Natural killer cell (primary cell): ENCODE measurements around the gene ZNF519. TPM values are rescaled to one million over a fixed set of nuclear protein-coding genes. Genes with fewer than 3 reads are reported as not detected.
"Not testable (repeated sequence)": the region's sequence is repeated elsewhere in the genome, so short reads cannot be mapped to it uniquely, and the experiment has no call there.

Experiments used
- ATAC-seq, 3 donors: fragments of 150-1000 bp in 2 of 3; fragments of 200-7000 bp in 1 of 3; cut with Tn5 transposase; 1 replicate in 1 of 3; 2 replicates in 2 of 3; pipeline ENCODE4 v1.10.0; 2021; ENCODE audit warnings: mild to moderate bottlenecking in 2 of 3, moderate library complexity in 2 of 3
- DNase-seq, 2 donors: peaks; one replicate each; pipeline versions ENCODE4 v3.0.0 to v3.0.0-alpha.2; 2013 to 2021; ENCODE audit warnings: mixed read lengths in 1 of 2
- H3K27ac ChIP-seq: one replicate; pipeline ENCODE4 v1.5.1; 2013; ENCODE audit warnings: mild to moderate bottlenecking, low read length
- H3K27me3 ChIP-seq: one replicate; pipeline ENCODE4 v1.6.1; 2013; ENCODE audit warnings: low read length; ENCODE audit not compliant: control insufficient read depth, insufficient read depth
- H3K36me3 ChIP-seq: one replicate; pipeline ENCODE4 v1.6.1; 2013; ENCODE audit warnings: low read length; ENCODE audit not compliant: control insufficient read depth, insufficient read depth
- H3K4me1 ChIP-seq: one replicate; pipeline ENCODE4 v1.6.1; 2013; ENCODE audit warnings: low read length; ENCODE audit not compliant: control insufficient read depth, insufficient read depth
- H3K4me3 ChIP-seq: one replicate; pipeline ENCODE4 v1.5.1; 2013; ENCODE audit warnings: low read length
- H3K9me3 ChIP-seq: one replicate; pipeline ENCODE4 v1.6.1; 2013; ENCODE audit warnings: low read length; ENCODE audit not compliant: control insufficient read depth, insufficient read depth
- H3K27ac Mint-ChIP-seq, 2 donors: one replicate each; pipeline ENCODE4 v1.8.0; 2022; ENCODE audit warnings: mild to moderate bottlenecking in 2 of 2, mixed read lengths in 2 of 2, moderate library complexity in 1 of 2
- H3K27me3 Mint-ChIP-seq, 2 donors: one replicate each; pipeline ENCODE4 v1.8.0; 2022; ENCODE audit warnings: low read depth in 2 of 2, mixed read lengths in 2 of 2
- H3K36me3 Mint-ChIP-seq: one replicate; pipeline ENCODE4 v1.8.0; 2022; ENCODE audit warnings: mixed read lengths
- H3K4me1 Mint-ChIP-seq, 2 donors: one replicate each; pipeline ENCODE4 v1.8.0; 2022; ENCODE audit warnings: mixed read lengths in 2 of 2
- H3K4me3 Mint-ChIP-seq: one replicate; pipeline ENCODE4 v1.8.0; 2022; ENCODE audit warnings: mild to moderate bottlenecking, moderate library complexity, mixed read lengths
- H3K9me3 Mint-ChIP-seq, 2 donors: one replicate each; pipeline ENCODE4 v1.8.0; 2022; ENCODE audit warnings: mixed read lengths in 2 of 2
- WGBS: methylation state at CpG from one replicate; pipeline ENCODE4 v1.1.7; 2013; ENCODE audit warnings: missing lambda C conversion rate; ENCODE audit not compliant: insufficient coverage; 5-methylcytosine and 5-hydroxymethylcytosine counted together
- intact Hi-C: fragments of 100-400 bp; cut with micrococcal nuclease; formaldehyde crosslinking; loops from one replicate; pipeline ENCODE4 v1.14.2; 2022
- total RNA-seq, 4 donors: library from RNA; stranded (reverse); fragments of 120-200 nt in 1 of 4; gene quantifications; one replicate each; pipeline versions ENCODE4 v1.2.3 to v1.2.4, GENCODE V29; 2013 to 2022

The ZNF519 gene
- total RNA-seq, 3 donors from 2014 or later (not counting 1 experiment from before 2014, with no cell fraction given): 7.7 to 11.4 (median 9.8) TPM

DNA sequence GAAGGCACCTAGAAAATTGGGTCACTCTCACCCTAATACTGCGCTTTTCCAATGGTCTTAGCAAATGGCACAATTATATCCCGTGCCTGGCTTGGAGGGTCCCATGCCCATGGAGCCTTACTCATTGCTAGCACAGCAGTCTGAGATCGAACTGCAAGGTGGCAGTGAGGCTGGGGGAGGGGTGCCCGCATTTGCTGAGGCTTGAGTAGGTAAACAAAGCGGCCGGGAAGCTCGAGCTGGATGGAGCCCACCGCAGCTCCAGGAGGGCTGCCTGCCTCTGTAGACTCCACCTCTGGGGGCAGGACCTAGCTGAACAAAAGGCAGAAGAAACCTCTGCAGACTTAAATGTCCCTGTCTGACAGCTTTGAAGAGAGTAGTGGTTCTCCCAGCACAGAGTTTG lies 30.7 kb upstream of the ZNF519 start:
- H3K27me3 ChIP-seq, H3K36me3 Mint-ChIP-seq, ATAC-seq, H3K27ac Mint-ChIP-seq, intact Hi-C loops, H3K27ac ChIP-seq, H3K9me3 ChIP-seq, H3K4me3 ChIP-seq, H3K9me3 Mint-ChIP-seq, H3K4me1 Mint-ChIP-seq, DNase-seq, H3K36me3 ChIP-seq, H3K4me3 Mint-ChIP-seq, H3K4me1 ChIP-seq: not testable (repeated sequence)
- WGBS: 73% methylated on average over 7 of the region's 8 CpGs
- H3K27me3 Mint-ChIP-seq: peaks cover 31 to 36% of the 10 kb centered on the region in 2 donors

DNA sequence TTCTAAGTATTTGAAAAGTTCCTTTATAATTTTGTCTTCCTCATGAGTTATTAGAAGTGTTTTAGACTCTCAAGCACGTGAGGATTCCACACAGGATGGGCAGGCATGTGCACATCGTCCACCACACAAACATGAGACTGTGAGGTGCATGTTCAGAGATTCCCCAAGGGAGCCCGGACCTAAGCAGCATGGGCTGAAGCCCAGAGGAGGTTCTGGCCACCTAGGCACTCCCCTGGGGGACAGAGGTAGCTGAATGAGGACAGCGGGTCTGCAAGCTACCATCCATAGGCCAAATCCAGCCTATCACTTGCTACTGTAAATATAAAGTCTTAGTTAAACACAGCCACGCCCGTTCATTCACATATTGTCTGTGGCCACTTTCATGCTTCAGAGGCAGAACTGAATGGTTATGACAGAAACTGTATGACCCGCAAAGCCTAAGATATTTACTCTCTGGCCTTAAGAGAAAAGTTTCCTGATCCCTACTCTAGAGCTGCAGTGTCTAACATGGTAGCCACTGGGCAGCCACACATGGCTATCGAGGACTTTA lies 19.4 kb upstream of the ZNF519 start:
- intact Hi-C loops, H3K9me3 Mint-ChIP-seq, H3K4me3 Mint-ChIP-seq, DNase-seq, H3K27me3 Mint-ChIP-seq, H3K27me3 ChIP-seq, H3K4me1 Mint-ChIP-seq, H3K36me3 ChIP-seq, H3K4me1 ChIP-seq, H3K27ac Mint-ChIP-seq, H3K9me3 ChIP-seq, H3K27ac ChIP-seq, ATAC-seq, H3K36me3 Mint-ChIP-seq, H3K4me3 ChIP-seq: not testable (repeated sequence)
- 76% methylated on average over 7 of the region's 8 CpGs for WGBS

DNA sequence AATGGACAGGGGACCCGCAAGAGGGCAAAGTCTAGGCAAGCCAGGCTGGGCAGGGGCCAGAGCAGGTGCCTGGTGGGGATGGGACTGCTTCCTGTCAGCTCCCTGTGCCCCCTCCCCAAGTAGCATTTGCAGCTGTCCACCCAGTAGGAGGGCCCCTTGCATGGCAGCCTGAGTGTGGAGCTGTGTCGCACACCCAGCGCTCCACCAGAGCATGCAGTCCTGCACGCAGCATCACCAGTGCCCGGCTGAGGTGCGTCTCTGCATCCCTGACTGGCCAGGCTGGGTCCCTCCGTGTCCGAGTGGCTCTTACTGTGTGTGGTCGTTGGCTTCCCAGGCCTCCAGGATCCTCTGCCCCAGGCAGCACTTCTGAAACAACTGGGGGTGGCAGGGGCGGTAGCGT lies 18.5 kb upstream of the ZNF519 start:
- H3K9me3 Mint-ChIP-seq, H3K9me3 ChIP-seq, H3K4me3 Mint-ChIP-seq, ATAC-seq, H3K27me3 Mint-ChIP-seq, DNase-seq, H3K4me3 ChIP-seq, H3K27me3 ChIP-seq, H3K4me1 Mint-ChIP-seq, H3K27ac Mint-ChIP-seq, H3K4me1 ChIP-seq, H3K27ac ChIP-seq, H3K36me3 Mint-ChIP-seq, H3K36me3 ChIP-seq, intact Hi-C loops: not testable (repeated sequence)
- 96% methylated on average over 11 of the region's 11 CpGs for WGBS

DNA sequence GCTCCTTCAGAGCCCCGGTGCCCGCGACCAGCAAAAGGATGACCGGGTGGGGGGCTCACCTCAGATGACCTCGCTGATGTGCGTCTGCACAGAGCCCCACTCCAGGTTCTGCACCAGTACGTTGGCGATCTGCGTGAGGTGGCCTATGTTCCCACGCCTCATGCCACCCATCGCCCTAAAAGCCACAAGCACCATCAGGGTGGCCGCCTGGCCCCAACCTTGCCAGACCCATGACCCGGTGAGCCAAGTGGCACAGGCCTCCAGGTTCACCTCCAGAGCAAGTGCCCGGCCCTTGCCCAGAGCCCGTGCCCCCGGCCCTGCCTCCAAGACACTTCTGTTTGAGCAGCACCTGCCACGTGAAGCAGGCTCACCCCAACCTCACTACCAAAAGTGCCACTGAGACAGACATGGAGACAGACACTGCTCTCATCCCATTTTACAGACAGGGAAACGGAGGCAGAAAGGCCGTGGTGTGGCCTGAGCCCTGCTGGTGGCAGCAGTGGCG lies 17.7 kb upstream of the ZNF519 start:
- H3K27me3 Mint-ChIP-seq, H3K4me1 ChIP-seq, H3K4me1 Mint-ChIP-seq, H3K36me3 ChIP-seq, H3K36me3 Mint-ChIP-seq, H3K9me3 ChIP-seq, H3K9me3 Mint-ChIP-seq, H3K27me3 ChIP-seq, ATAC-seq, DNase-seq, intact Hi-C loops, H3K27ac Mint-ChIP-seq, H3K4me3 Mint-ChIP-seq, H3K4me3 ChIP-seq, H3K27ac ChIP-seq: not testable (repeated sequence)
- 95% methylated on average over 17 of the region's 20 CpGs for WGBS

DNA sequence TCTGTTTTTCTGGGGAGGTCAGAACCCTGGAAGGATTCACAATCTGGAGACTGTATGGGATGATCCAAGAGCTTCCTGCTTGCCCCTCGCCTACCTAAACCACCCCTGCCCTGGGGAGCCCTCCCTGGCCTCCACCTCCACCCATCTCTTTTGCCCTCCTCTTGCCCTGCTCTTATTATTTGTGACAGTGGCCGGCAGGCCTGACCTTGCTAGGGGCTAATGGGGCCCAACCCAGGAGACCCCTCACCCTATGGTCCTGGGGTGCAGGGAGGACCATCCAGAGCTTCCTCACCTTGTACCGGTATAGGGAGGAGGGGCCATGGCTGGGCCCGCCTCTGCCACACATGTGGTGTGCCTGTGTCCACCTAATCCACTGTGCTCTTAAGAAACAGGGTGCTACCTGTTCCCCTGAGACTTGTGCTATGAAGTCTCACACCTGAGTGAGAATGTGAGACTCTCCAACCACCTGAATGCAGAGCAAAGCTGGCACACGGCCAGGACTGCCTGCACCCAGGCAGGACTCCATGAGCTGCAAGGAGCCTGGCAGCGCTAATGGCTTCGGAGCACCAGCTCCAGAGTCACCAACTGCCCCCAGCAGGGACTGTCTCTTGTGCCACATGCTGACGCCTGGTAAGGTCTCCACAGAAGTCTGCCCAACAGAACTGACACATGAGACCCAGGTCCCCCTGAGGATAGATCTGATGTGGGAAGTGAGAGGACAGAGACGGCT lies 17.1 kb upstream of the ZNF519 start:
- H3K36me3 Mint-ChIP-seq, DNase-seq, H3K4me1 ChIP-seq, H3K27me3 ChIP-seq, H3K27ac ChIP-seq, ATAC-seq, H3K9me3 Mint-ChIP-seq, H3K9me3 ChIP-seq, H3K36me3 ChIP-seq, H3K4me3 Mint-ChIP-seq, H3K27ac Mint-ChIP-seq, H3K4me3 ChIP-seq, H3K27me3 Mint-ChIP-seq, H3K4me1 Mint-ChIP-seq, intact Hi-C loops: not testable (repeated sequence)
- 79% methylated on average over 9 of the region's 9 CpGs for WGBS

DNA sequence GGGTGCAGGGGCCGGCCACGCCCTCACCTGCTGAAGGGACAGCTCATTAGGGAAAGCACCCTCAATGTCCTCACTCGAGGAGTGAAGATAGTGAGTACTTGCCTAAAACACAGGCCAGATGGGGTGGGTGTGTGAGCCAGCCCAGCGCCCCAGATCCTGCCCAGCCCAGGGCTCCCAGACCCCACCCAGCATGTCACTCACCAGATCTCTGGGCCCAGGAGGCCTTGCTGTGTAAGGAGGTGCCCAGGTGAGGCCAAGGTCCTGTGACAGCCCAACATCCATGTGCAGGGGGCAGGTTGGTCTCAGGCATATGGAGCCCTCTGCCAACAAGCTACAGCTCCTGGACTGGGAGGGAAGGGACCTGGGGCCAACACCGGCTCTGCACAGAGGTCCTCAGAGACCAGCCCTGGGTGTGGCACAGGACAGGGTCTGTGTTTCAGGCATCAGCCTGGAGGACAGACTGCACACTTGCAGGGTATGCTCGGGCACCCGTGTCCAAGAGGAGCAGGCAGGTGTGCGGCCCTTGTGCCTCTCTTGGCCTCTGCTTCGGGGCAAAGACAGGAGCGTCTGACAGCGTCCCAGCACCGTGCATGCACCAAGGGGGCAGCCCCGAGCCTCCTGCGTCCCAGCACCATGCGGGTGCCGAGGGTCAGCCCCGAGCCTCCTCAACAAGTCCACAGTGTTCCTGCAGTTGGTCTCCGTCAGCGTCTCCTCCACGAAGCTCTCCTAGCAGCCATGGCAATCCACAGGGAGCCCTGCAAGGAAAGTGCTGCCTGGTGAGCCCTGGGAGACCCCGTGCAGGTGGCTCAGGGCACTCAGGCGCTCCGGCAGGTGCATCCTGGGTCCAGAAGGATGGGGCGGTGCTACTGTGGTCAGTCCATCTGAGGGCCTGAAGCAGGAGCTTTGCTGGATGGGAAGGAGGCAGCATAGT lies 16.0 kb upstream of the ZNF519 start:
- H3K27me3 ChIP-seq, H3K27ac ChIP-seq, H3K36me3 ChIP-seq, DNase-seq, H3K9me3 ChIP-seq, H3K4me1 ChIP-seq, H3K27ac Mint-ChIP-seq, H3K36me3 Mint-ChIP-seq, H3K9me3 Mint-ChIP-seq, ATAC-seq, H3K4me3 Mint-ChIP-seq, H3K4me3 ChIP-seq, intact Hi-C loops, H3K27me3 Mint-ChIP-seq, H3K4me1 Mint-ChIP-seq: not testable (repeated sequence)
- WGBS: 84% methylated on average over 24 of the region's 24 CpGs

DNA sequence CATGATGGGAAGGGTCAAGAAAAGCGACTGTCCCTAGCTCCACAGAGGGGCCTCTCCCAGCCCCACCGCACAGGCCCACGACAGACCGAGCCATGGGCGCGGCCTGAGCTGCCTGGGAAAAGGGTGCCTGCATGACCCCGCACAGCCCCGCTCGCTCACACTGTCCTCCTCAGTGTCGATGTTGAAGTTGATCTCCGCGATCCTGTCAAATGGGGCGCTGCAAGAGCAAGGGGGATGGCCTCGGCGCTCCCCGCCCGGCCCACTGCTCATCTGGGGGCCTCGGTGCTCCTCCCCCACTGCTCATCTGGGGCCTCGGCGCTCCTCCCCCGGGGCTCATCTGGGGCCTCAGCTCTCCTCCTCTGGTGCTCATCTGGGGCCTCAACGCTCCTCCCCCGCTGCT lies 14.5 kb upstream of the ZNF519 start:
- 93% methylated on average over 23 of the region's 23 CpGs for WGBS
- H3K36me3 ChIP-seq, intact Hi-C loops, H3K27me3 Mint-ChIP-seq, H3K9me3 ChIP-seq, H3K27ac Mint-ChIP-seq, DNase-seq, ATAC-seq, H3K27ac ChIP-seq, H3K27me3 ChIP-seq, H3K36me3 Mint-ChIP-seq, H3K4me1 ChIP-seq, H3K4me3 ChIP-seq, H3K9me3 Mint-ChIP-seq, H3K4me1 Mint-ChIP-seq, H3K4me3 Mint-ChIP-seq: not testable (repeated sequence)
